ENCODE results near the gene DCP1B.
A peak's percentile ranks its signal among the peaks of the same experiment; 100 is the strongest.

DCP1B gene

DNA sequence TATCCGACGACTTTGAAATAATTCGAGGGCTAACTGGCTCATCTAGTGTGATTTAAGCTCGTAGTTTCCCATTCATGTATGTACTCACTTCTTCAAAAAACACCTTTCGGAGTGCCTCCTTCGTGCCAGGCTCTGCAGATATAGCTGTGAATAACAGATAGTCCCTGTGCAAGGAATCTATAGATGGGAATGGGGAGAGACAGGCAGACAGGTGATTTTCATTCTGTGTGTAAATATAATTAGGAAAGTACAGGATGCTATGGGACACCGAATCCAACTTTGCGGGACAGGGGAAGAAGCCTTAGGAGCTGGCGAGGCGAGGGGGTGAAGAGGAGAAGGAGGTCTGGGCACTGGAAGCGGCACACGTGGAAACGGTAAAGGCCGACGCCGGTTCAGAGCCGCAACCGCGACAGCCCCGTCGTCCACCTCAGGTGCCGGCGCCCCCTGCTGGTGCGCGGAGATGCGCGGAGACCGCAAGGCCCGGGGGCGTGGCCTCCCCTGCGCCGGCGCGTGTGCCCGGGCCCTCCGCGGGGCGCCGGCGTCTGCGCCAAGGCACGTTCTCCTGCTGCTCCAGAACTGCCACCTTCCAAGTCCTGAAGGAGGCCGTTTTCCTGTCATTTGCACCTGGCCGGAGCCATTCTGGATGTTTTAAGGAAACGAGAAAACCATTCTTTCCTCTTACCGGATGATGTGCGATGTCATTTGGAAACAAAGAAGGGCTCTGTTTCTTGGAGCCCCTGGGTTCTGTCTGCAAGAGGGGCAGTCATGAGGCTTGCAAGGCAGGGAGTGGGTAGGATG, 30.6 kb upstream of the DCP1B start:
- no peak for TF ChIP-seq GATA2 (IDR thresholded peaks at IDR 0.05; ENCODE audit: low read depth, low read length)
- TF ChIP-seq GATA3 (IDR thresholded peaks at IDR 0.05; ENCODE audit: low read depth, low read length): no peak

DNA sequence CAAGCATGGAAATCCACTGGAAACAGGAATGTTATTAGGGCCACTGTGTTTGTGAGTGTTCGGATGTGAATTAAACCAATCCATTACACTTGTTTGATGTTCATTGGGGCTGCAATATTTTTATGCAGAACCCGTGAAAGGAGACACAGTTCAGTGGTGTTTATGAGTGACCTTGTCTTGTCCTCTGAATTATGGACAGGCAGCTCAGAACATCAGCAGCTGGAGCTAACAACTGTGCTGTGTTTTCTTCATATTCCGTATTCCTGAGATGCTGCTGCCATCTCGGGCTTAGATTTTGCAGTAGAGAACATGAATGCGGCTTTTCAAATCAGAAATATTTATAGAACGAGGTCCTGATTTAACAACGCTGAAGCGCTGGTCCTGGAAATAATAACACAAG, 28.2 kb upstream of the DCP1B start:
- TF ChIP-seq GATA2 (IDR thresholded peaks at IDR 0.05; ENCODE audit: low read depth, low read length): no peak
- no peak for TF ChIP-seq GATA3 (IDR thresholded peaks at IDR 0.05; ENCODE audit: low read depth, low read length)

DNA sequence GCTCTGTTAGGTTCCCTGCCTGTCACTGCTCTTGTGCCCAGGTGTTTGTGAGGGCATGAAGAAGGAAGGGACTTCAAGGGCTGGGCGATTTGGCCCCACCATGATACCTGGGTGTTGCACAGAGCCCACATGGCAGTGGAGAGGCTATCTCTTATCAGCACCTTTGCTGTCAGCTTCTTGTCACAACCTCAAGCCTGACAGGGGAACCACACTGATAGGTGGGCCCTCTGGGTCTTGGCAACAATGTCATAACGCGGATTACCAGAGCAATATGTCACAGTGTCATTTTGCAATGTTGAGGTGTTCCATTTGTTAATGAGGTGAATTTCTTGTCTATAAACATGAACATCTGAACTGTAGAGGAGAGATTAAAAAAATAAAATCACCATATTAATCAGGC, 25.6 kb upstream of the DCP1B start:
- no peak for TF ChIP-seq GATA2 (IDR thresholded peaks at IDR 0.05; ENCODE audit: low read depth, low read length)
- no peak for TF ChIP-seq GATA3 (IDR thresholded peaks at IDR 0.05; ENCODE audit: low read depth, low read length)

DNA sequence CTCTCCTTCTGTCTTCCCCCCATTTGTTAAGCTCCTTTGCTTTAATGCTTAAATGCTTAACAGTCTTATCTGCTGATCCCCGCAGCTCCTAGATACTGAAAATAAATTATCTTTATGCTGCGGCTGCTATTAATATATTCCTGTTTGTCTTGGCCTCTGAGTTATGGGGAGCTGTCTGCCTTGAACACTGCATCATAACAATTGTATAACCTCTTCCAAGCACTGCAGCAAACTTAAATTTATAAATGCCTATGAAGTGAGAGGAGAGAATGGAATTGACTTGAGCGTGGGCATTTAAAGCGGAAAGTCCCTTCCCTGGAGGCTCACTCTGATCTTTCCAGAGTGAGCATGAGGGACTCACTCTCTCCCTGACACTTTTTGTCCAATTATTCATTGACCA, 23.1 kb upstream of the DCP1B start:
- TF ChIP-seq GATA3 (IDR thresholded peaks at IDR 0.05; ENCODE audit: low read depth, low read length) (no peak), GATA2 (IDR thresholded peaks at IDR 0.05; ENCODE audit: low read depth, low read length) (no peak)

DNA sequence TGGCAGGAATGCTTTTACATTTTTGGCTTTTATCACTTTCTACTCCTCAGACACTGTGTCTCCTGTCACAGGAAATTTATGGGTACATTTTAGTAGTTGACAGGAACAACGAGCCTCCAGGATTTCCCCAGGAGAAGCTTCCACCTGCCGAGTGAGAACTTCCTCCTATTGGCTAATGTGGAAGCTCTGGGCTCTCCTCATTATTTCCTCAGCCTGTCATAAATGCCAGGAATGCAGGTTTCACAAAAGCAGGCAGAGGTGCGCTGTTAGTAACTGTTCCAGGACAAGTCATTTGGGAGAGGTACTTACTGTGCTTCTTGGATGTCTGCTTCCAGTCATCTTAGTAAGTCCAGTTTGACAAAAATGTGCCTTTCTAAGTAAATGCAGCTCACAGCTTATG, 19.1 kb upstream of the DCP1B start:
- no peak for TF ChIP-seq GATA3 (IDR thresholded peaks at IDR 0.05; ENCODE audit: low read depth, low read length)
- no peak for TF ChIP-seq GATA2 (IDR thresholded peaks at IDR 0.05; ENCODE audit: low read depth, low read length)

DNA sequence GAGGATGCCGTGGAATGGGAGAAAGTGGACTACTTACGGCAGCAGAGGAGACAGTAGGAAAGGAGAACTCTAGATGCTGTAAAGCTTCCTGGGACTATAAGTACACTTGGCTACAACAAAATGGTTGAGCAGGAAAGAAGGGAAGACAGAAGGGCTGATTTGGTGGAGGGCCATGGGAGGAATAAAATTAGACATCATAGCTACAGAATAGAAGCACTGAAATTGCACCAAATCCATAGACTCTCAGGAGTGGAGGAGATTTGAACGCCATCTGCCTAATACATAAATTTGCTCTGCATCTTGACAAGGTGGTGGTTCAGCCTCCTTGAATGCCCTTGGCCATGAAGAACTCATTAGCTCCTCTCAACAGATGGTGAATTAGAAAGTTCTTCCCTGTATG, 16.3 kb upstream of the DCP1B start:
- no peak for TF ChIP-seq GATA3 (IDR thresholded peaks at IDR 0.05; ENCODE audit: low read depth, low read length)
- TF ChIP-seq GATA2 (IDR thresholded peaks at IDR 0.05; ENCODE audit: low read depth, low read length): no peak

DNA sequence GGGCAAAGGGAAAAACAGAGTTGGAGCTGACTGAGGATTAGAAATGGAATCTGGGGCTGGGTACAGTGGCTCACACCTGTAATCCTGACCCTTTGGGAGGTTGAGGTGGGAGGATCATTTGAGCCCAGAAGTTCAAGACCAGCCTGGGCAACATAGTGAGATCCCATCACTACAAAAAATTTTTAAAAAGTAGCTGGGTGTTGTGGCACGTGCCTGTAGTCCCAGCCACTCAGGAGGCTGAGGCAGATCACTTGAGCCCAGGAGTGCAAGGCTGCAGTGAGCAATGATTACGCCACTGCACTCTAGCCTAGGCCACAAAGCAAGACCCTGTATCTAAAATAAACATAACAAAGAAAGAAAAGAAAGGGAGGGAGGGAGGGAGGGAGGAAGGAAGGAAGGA, 14.9 kb upstream of the DCP1B start:
- no peak for TF ChIP-seq GATA3 (IDR thresholded peaks at IDR 0.05; ENCODE audit: low read depth, low read length)
- TF ChIP-seq GATA2 (IDR thresholded peaks at IDR 0.05; ENCODE audit: low read depth, low read length): no peak

DNA sequence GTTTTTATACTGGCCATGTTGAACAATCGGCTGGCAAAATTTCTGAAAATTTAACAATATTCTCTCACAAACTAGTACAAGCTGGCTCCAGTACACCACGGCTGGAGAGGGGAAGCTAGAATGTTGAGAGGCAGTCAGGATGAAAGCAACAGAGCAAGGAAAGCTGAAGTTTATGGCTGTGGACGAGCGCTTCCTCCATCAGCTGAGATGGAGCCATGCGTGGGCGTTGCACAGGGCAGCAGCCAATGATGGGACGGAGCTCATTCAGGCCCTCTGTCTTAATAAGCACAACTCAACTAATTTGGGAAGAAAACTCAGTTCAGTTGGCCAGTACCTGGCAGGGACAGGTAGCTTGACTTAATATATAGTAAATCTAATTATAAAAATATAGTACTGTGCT, 14.1 kb upstream of the DCP1B start:
- TF ChIP-seq GATA2 (IDR thresholded peaks at IDR 0.05; ENCODE audit: low read depth, low read length) (no peak), GATA3 (IDR thresholded peaks at IDR 0.05; ENCODE audit: low read depth, low read length) (no peak)

DNA sequence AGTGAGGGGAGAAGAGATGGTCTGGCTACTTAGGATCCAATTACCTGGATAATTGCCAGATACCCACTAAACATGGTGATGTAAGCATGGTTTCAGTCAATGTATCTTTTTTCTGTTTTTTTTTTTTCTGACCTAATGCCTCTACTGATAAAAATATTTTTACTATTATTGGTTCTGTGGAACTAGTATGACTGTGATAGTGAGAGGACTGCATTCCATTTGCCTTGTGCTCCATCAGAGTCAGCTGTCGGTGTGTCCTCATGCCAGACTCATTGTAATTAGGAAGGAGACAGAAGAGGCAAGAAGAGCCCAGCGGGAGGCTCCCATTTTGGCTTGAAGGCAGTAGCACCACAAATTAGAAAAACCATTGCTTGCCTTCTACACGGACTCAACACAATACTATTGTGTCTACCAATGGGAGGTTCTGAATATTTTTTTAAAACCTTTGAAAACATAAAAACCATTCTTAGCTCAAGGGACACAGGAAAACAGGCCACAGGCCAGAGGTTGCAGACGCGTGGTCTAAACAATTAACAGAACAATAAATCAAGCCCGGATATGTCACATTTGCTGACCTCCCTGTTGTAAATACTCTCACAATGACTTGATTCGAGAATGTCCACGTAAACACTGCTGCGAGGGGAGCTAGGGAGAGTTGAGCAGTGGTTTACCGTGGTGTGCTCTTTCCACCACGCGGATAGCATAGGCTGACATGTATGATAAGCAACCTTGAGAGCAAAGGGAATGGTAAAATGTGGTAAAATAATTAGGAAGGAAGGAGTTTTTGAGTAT, 13.5 kb upstream of the DCP1B start:
- TF ChIP-seq GATA2 (IDR thresholded peaks at IDR 0.05; ENCODE audit: low read depth, low read length): no peak

DNA sequence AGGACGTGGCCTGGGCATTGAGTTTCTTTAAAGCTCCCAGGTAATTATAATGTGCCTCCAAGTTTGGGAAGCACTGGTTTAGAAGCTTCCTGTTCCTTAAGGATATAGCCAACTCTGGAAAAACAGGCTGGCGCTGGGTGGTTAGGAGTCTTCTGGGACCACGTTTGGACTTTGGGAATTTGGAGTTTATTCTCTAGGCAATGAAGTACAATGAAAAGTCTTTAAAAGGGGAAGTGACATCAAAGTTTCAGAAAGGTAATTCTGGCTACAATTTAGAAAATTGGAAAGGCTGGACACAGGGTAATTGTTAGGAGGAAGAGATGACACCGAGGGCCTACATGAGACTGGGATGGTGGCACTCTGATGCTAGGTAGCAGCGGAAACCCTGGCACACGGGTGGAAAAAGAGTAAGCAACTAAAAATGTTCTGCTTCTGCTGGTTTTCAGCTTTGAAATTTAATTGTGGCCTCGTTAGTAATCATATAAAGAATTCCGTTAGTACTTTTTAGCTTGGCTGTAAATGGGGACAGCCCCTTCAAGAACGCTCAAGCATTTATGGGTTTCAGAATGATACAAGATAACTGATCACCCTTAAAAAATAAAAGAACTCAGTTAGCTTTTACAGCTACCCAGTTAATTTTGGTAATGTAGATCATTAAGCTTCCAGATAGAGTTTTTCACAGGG, 12.7 kb upstream of the DCP1B start:
- TF ChIP-seq GATA3 (IDR thresholded peaks at IDR 0.05; ENCODE audit: low read depth, low read length) (no peak), GATA2 (IDR thresholded peaks at IDR 0.05; ENCODE audit: low read depth, low read length) (no peak)

DNA sequence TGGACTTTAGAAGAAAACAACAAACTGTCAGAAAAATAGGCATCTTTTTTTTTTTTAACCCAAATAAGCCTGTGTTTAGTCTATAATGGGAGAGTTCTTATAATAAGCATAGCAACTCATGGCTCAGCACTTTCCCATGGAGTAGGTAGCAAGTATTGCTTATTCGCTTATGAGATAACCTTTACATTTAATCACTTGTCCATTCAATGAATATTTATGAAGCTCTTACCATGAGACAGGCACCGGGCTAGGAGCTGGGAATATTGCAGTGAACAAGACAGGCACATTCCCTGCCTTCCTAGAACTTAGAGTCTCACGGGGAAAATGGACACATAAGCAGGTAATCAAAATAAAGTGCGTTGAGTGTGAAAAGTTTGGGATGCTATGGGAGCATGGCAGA, 10.0 kb upstream of the DCP1B start:
- TF ChIP-seq GATA2 (IDR thresholded peaks at IDR 0.05; ENCODE audit: low read depth, low read length) (no peak), GATA3 (IDR thresholded peaks at IDR 0.05; ENCODE audit: low read depth, low read length) (no peak)

DNA sequence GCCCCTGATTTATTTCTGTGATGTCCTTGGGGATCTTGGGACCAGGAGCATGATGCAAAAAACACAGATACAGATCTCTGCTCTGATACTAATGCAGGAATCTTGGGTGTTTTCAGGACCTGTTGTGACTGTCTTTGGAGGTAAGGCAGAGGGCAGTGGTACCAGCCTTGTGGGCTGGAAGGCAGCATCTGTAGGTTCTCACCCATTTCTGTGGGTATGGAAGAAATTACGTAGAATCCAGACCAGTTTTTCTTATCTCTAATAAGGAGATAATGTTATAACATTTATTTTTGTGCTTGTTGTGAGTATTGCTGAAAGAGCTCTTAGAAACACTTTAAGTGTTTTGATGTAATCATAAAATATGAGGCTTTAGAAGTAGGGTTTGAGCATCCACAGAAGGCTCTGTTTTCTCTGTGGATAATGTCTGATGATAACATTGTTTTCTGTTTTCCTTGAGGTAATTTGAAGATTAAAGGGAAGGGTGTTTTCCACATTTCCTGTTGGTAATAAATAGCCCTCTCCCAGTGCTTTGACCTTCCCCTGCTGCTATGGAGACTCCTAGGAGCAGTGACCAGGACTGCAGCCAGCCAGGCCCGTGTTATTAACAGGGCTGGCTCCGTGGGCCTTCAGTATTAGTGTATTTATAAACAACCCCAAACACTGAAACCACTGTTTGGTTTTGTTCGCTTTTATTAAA, 9.4 kb upstream of the DCP1B start:
- TF ChIP-seq GATA3 (IDR thresholded peaks at IDR 0.05; ENCODE audit: low read depth, low read length) (peak; percentile 63; the same call in 1 of the 2 replicates), GATA2 (IDR thresholded peaks at IDR 0.05; ENCODE audit: low read depth, low read length) (peak; percentile 73)

DNA sequence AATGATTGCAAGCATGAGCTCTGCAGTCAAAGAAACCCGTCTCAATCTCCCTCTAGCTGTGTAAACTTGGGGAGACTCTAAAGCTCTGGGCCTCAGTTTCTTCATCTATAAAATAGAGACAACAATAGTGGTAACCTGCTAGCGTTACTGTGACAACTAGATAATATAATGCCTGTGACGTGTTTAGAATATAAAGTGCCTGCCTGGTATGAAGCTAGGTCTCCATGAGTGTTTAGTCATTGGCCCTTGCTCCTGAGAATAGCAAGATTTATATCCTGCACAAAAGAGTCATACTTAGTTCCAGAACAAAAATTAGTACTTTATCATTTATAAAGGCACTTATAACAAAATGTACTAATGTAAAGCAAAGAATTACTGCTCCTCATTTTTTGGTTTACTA, 8.8 kb upstream of the DCP1B start:
- TF ChIP-seq GATA3 (IDR thresholded peaks at IDR 0.05; ENCODE audit: low read depth, low read length): no peak
- no peak for TF ChIP-seq GATA2 (IDR thresholded peaks at IDR 0.05; ENCODE audit: low read depth, low read length)

All from SH-SY5Y (cell line).